Measurements from ENCODE around the gene GATB. TPM values are rescaled to one million over a fixed set of nuclear protein-coding genes. Genes with fewer than 3 reads are reported as not detected.

GATB gene
- total RNA-seq, 1 experiment from 2014 or later, result 36.6 TPM

GRCh38 chr4:151692443-151692782, 68.4 kb downstream of the GATB start:
- Histone ChIP-seq H3K9me3 (no peaks in the 10 kb centered on the region), H3K27me3 (no peaks in the 10 kb centered on the region), H3K36me3 (no peaks in the 10 kb centered on the region), H3K4me3 (no peak overlapping the region)
- DNase-seq, result no peak

GRCh38 chr4:151691639-151692442, 69.0 kb downstream of the GATB start:
- H3K27me3 ChIP-seq, result no peaks in the 10 kb centered on the region
- no peaks in the 10 kb centered on the region for H3K9me3 ChIP-seq
- DNase-seq, result no peak

GRCh38 chr4:151690876-151691275, 69.9 kb downstream of the GATB start:
- Histone ChIP-seq H3K4me3 (no peak overlapping the region), H3K36me3 (no peaks in the 10 kb centered on the region), H3K27me3 (no peaks in the 10 kb centered on the region), H3K9me3 (no peaks in the 10 kb centered on the region)
- DNase-seq, result no peak

More at GRCh38 chr4:151691639-151692442, 69.0 kb downstream of the GATB start:
- no peaks in the 10 kb centered on the region for H3K36me3 ChIP-seq
- no peak overlapping the region for H3K4me3 ChIP-seq

- no peaks in the 10 kb centered on the region for H3K9me3 ChIP-seq
- DNase-seq, result peak; percentile 42
- no peaks in the 10 kb centered on the region for H3K36me3 ChIP-seq
- H3K27me3 ChIP-seq, result no peaks in the 10 kb centered on the region
- H3K4me3 ChIP-seq, result no peak overlapping the region
These were observed 70.5 kb downstream of the GATB start for GRCh38 chr4:151690164-151690870.

DNA sequence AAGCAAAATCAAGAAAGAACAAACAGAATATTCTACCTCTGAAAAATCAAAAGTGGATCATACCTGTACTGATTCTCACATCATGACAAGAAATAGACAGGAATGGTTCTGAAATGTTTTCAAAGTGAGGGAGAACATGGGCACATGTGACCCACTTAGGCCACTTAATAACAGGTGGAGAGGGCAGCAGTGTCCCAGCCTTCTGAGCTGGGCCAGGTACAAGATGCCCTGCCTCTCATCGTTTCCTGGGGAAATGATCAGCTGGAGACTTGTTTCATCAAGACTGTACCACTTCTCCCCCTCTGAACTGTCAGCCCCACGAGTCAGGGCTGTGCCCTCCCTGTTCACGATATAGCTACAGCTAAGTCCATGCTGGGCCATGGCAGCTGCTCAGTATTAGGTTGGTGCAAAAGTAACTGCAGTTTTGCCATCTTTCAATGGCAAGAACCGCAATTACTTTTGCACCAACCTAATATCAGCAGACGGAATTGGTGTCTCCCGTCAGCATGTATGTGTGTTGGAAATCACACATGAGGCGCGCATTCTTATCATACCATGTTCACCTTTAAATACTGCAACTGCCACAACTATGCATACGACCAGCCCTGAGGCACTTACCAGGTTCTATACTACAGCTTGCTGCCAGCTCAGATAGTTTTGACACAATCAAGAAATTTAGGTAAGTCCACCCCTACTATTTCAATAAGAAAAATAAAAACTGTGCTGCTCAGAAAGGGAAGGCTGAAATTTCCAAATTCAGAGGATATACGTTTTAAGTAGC, 71.4 kb downstream of the GATB start:
- no peak overlapping the region for H3K4me3 ChIP-seq

GRCh38 chr4:151688785-151689043, 72.1 kb downstream of the GATB start:
- Histone ChIP-seq H3K36me3 (no peaks in the 10 kb centered on the region), H3K9me3 (no peaks in the 10 kb centered on the region), H3K27me3 (no peaks in the 10 kb centered on the region), H3K4me3 (no peak overlapping the region)
- DNase-seq, result no peak

More for the DNA sequence above, 71.4 kb downstream of the GATB start:
- H3K36me3 ChIP-seq, result no peaks in the 10 kb centered on the region
- DNase-seq, result no peak
- no peaks in the 10 kb centered on the region for H3K9me3 ChIP-seq
- H3K27me3 ChIP-seq, result no peaks in the 10 kb centered on the region

DNA sequence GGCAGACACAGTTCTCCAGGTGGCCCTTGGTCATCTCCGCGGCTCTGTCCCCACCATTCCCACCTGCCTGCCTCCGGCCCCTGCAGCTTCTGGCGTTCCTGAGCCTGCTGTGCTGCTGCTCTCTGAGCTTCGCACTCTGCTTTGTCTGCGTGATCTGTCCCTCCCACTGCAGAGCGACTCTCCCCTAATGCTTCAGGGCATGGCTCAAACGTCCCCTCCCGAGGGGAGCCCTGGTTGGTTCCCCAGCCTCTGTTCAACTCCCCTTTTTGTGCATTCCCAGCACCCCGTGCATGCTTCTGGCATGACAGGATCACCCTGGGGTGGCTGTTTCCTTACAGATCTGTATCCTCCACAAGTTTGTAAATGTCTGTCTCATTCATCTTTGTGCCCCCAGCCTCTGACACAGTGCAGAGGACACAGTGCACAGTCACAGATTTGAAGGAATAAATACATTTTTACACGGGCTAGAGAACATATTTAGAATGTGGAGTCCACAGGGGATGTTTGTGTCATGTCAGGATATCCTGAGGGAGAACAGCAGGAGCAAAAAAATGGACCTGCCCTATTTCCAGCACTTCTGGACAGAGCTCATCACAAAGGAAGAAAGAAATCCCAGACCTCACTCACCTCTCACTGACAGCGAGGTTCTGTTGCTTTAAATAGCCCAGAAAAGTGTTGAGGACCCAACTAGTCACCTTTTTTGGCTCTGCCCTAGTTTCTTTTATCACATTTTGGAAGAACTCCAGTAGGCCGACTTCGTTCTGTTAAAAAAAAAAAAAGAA, 72.6 kb downstream of the GATB start:
- Histone ChIP-seq H3K9me3 (no peaks in the 10 kb centered on the region), H3K27me3 (no peaks in the 10 kb centered on the region), H3K36me3 (no peaks in the 10 kb centered on the region), H3K4me3 (no peak overlapping the region)
- DNase-seq, result no peak

- DNase-seq, result peak; percentile 39
- Histone ChIP-seq H3K4me3 (no peak overlapping the region), H3K36me3 (no peaks in the 10 kb centered on the region), H3K27me3 (no peaks in the 10 kb centered on the region), H3K9me3 (no peaks in the 10 kb centered on the region)
These were observed 73.7 kb downstream of the GATB start for GRCh38 chr4:151687021-151687640.

DNA sequence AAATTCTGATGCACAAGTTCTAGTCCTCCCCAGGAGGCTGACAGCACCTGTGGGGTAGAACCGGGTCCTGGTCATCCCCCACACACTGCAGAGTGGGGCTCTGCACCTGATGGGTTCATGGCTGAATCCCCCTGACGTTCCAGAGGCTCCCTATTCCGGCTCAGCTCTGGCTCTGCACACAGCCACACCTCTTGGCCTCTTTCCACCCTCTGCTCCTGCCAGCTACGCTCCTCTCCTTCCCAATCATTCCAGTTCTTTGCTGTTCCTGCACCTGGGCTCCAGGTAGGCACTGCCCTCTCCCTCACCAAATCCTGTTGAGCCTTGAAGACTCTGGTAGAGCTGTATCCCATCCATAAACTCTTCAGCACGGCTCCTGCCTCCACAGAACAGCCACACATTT, 75.5 kb downstream of the GATB start:
- H3K36me3 ChIP-seq, result no peaks in the 10 kb centered on the region
- H3K9me3 ChIP-seq, result no peaks in the 10 kb centered on the region
- no peak for DNase-seq
- no peak overlapping the region for H3K4me3 ChIP-seq
- H3K27me3 ChIP-seq, result no peaks in the 10 kb centered on the region

DNA sequence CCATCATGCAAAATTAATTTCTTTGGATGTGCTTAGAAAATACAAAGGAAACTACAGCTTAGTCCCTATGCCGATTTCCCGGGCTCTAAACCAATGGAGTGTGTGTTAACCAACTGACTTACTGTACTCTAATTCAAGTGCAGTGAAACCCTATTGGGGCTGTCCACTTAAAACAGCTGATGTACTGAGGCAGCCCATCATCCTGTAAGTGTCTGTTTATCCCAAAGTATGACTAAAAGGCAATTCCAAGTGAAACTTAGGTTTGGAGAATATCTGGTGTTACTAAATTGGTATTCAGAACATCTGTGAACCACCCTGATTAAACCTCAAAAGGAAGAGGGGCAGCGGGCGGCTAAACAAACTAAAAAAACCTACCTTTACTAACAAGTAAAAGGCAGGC, 79.7 kb downstream of the GATB start:
- DNase-seq, result no peak
- no peaks in the 10 kb centered on the region for H3K36me3 ChIP-seq

DNA sequence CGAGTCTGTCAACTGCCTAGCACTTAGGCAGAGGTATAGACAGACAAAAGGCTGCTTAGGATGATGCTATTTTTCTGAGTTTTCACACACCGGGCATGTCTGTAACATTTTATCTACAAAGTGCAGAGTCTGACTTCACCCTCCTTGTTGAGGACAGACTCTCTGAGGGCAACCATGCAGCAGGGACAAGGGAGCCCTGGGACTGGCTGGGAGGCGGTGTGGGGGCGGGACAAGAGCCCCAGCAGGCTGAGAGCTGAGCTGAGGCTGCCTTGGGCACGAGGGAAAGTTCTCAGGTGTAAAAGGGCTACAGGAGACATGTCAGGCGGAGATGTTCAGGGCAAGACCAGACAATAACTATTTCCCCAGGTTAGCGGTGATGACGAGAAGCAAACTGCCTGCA, 81.6 kb downstream of the GATB start:
- Histone ChIP-seq H3K4me3 (no peak overlapping the region), H3K9me3 (no peaks in the 10 kb centered on the region), H3K27me3 (no peaks in the 10 kb centered on the region)

More for the DNA sequence above, 79.7 kb downstream of the GATB start:
- Histone ChIP-seq H3K9me3 (no peaks in the 10 kb centered on the region), H3K27me3 (no peaks in the 10 kb centered on the region), H3K4me3 (no peak overlapping the region)

DNA sequence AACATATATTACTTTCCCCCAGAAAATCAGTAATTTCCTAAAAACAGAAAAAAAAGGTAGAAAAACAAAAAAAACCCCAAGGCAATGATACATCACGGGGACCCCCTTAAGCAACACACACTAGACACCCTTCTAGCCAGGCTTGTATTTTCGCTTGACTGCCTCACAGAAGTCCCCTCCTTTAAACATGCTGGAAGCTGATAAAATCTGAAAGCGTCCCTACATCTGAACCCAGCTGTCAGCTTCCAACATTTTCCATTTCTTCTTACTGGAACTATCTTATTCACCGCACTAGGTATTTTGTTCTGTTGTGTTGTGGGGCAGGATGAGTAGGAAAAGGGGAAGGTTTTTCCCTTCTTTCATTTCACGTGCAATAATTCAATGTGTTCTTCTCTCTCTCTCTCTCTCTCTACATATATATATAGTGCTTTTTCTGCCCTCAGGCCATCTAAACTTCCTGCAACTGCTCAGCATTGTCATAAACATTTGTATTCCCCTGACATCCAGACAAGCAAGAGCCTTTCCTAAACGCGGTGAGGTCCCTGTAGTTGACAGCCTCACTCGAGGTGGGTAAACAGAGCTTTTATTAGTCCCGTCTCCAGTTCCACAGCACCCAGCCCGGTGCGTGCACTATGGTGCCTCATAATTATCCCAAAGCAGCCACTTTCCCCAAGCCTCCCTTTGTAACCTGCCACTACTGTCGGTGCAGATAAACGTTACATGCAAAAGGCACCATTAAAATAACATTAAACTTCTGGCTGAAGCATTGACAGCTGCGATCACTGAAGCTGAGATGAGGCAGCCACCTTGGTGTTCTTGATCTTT, 82.5 kb downstream of the GATB start:
- no peak for DNase-seq
- Histone ChIP-seq H3K4me3 (no peak overlapping the region), H3K27me3 (no peaks in the 10 kb centered on the region), H3K9me3 (no peaks in the 10 kb centered on the region), H3K36me3 (no peaks in the 10 kb centered on the region)

More for the DNA sequence above, 81.6 kb downstream of the GATB start:
- H3K36me3 ChIP-seq, result no peaks in the 10 kb centered on the region
- no peak for DNase-seq

GRCh38 chr4:151677193-151677592, 83.6 kb downstream of the GATB start:
- no peak overlapping the region for H3K4me3 ChIP-seq
- no peaks in the 10 kb centered on the region for H3K9me3 ChIP-seq
- no peaks in the 10 kb centered on the region for H3K27me3 ChIP-seq
- no peaks in the 10 kb centered on the region for H3K36me3 ChIP-seq
- DNase-seq, result no peak

DNA sequence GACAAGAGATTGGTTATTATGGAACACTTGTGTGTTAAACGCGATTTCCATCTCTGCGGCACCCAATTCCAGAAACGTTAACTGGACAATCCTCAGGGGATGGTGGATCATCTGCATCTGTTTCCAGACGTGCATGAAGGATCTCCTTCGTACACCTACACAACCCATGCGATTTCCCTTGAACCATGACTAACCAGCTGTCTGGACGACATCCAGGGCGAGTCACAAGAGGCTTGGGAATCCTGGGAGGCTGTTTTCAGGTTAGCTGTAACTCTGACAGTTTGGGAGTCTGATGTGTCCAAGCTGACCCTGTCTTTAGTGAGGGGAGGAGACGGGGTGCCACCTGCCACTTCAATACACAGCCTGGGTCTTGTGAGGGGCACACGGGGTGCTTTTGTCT, 84.5 kb downstream of the GATB start:
- Histone ChIP-seq H3K9me3 (no peaks in the 10 kb centered on the region), H3K36me3 (no peaks in the 10 kb centered on the region), H3K27me3 (no peaks in the 10 kb centered on the region), H3K4me3 (no peak overlapping the region)
- DNase-seq, result peak; percentile 62

DNA sequence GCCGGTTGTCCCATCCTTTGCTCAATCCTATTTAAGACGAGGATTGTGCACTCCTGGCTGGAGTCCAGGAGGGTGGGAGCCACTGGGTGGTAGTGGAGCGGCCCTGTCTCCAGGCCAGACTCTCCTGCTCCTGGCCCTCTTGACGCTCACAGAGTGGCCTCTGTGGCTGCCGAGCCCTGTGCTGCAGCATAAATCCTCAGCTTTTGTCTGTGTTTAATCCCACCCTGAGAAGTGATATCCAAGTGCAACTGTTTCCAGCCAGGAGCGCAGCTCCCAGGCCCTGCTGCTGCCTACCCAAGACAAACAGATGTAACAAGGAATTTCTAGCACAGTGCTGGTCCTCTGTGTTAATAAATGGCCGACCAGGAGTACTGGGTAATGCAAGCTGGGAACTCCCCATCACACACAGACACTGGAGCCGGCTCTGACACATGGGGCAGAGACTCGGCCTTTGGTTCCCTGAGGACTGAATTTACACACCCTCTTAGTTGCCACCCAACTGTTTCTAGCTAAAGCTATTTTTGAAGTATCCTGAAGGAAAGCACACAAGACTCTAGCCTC, 85.3 kb downstream of the GATB start:
- H3K4me3 ChIP-seq, result no peak overlapping the region
- no peaks in the 10 kb centered on the region for H3K27me3 ChIP-seq
- H3K9me3 ChIP-seq, result no peaks in the 10 kb centered on the region
- no peaks in the 10 kb centered on the region for H3K36me3 ChIP-seq
- no peak for DNase-seq

Measured in MG63 (cell line).